RWPE1 (cell line): ENCODE data around the gene RFX3.

Source experiments
- CTCF ChIA-PET: fragments of 350-600 bp; sonication (Branson Sonifier 250); formaldehyde crosslinking; extraction: SDS; loops from one replicate; lab custom pipeline; 2021; lab: Yijun Ruan, JAX
- POLR2A ChIA-PET: fragments of 400-600 bp; formaldehyde crosslinking; extraction: SDS; loops from one replicate; lab custom pipeline; 2020; ENCODE audit warnings: antibody characterized with exemption; ENCODE audit not compliant: low non-redundant PET; lab: Yijun Ruan, JAX
- DNase-seq: peaks from one replicate; pipeline ENCODE4 v3.0.0; 2012; ENCODE audit warnings: low spot score
- H3K27ac ChIP-seq: fragments of 450-650 bp; 2 replicates; pipeline ENCODE4 v1.5.1; 2017
- TF ChIP-seq, protein P1 (sequence below): fragments of 450-650 bp; conservative IDR thresholded peaks from 2 replicates; pipeline ENCODE4 v1.5.1; 2017; ENCODE audit warnings: low read depth, mild to moderate bottlenecking

RFX3 gene

DNA sequence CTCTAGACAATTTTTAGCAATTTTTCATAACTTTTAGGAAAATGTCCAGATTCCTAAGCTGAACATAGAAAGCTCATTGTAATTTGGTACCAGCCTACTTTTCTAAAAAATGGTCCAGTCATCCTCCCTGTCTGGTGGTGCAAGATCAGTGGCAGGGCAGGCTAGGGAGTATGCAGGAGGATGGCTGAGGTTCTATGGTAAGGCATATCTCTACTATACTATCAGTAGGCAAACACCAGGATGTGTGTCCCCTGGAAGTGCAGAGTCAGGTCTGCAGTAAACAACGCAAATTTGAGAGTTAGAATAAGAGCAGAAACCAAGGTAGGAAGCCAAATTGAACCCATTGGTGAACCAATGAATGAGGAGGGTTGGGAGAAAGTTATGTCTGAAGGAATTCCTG is 22.8 kb upstream of the RFX3 start:
- CTCF ChIA-PET = no interaction called here
- DNase-seq = no peak
- TF ChIP-seq, protein P1, sequence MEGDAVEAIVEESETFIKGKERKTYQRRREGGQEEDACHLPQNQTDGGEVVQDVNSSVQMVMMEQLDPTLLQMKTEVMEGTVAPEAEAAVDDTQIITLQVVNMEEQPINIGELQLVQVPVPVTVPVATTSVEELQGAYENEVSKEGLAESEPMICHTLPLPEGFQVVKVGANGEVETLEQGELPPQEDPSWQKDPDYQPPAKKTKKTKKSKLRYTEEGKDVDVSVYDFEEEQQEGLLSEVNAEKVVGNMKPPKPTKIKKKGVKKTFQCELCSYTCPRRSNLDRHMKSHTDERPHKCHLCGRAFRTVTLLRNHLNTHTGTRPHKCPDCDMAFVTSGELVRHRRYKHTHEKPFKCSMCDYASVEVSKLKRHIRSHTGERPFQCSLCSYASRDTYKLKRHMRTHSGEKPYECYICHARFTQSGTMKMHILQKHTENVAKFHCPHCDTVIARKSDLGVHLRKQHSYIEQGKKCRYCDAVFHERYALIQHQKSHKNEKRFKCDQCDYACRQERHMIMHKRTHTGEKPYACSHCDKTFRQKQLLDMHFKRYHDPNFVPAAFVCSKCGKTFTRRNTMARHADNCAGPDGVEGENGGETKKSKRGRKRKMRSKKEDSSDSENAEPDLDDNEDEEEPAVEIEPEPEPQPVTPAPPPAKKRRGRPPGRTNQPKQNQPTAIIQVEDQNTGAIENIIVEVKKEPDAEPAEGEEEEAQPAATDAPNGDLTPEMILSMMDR = no peak
- POLR2A ChIA-PET = no interaction called here
- no peak overlapping the region for H3K27ac ChIP-seq

- H3K27ac ChIP-seq = no peak overlapping the region
- DNase-seq = no peak
- ChIA-PET POLR2A (no interaction called here), CTCF (no interaction called here)
- TF ChIP-seq, protein P1 = no peak
Measured at GRCh38 chr9:3541206-3541605, 15.4 kb upstream of the RFX3 start.

GRCh38 chr9:3534614-3535404 is 9.0 kb upstream of the RFX3 start:
- POLR2A ChIA-PET = no interaction called here
- no peak overlapping the region for H3K27ac ChIP-seq
- CTCF ChIA-PET = no interaction called here
- no peak for DNase-seq
- TF ChIP-seq, protein P1 = no peak

GRCh38 chr9:3532158-3532557 is 6.4 kb upstream of the RFX3 start:
- H3K27ac ChIP-seq = no peak overlapping the region
- TF ChIP-seq, protein P1 = no peak
- ChIA-PET CTCF (no interaction called here), POLR2A (no interaction called here)
- no peak for DNase-seq

DNA sequence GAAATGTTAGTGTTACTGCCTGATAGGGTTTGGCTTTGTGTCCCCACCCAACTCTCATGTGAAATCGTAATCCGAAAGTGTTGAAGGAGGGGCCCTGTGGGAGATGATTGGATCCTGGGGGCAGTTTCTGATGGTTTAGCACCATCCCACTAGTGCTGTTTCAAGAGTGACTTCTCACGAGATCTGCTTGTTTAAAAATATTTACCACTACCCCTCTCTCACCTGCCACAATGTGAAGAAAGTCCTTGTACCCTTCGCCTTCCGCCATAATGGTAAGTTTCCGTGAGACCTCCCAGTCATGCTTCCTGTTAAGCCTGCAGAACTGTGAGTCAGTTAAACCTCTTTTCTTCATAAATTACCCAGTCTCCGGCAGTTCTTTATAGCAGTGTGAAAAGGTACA is 2.6 kb upstream of the RFX3 start:
- CTCF ChIA-PET = no interaction called here
- POLR2A ChIA-PET = no interaction called here
- no peak overlapping the region for H3K27ac ChIP-seq
- TF ChIP-seq, protein P1 = no peak
- DNase-seq = no peak

DNA sequence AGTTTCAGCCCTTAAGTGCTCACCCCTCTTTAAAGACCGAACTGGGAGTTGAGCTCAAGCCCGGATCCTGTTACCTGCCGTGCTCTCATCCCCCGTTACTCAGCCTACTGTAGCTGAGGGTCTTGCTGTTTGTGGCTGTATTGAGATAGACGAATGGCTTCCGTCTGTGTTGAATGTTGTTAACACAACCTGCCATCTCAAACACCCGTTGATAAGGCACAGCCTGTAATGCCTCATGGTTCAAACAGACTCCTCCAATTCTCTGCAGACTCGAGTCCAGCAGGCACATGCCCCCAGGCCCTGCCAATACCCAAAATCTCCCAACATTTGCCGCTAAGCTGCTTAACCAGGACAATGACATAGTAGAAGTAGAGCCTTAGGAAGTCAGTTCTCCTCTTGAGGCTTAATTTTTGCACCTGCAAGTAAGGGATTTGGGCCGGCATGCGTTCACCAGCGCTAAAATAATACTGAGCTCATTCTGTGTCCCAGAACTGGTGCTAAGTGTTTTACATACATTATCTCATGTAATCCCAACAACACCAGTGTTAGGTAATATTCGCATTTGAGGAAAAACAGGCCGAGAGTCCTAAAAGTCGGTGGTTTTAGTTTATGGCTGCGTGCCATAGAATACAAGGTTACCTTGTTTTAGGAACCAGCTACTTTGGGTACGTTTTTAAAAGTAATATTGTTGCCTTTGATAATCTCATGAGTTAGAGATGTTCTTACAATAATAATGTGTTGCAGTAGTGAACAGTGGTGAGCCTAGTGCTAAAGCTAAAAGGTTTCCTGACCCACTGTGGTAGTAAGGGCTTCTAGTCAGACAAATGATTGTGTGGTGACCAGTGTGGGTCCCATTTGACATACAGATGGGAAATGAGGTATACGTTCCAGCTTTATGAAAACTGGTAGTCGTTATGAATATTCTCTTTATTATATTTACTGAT is 1.5 kb upstream of the RFX3 start:
- POLR2A ChIA-PET = interaction anchor here (0.5 to 0.6 kb wide), 2 partner anchors 59 to 1213 kb away, joined by 3 read pairs; no protein-coding TSS in a partner anchor
- TF ChIP-seq, protein P1 = no peak
- DNase-seq = no peak
- peak overlapping the region; percentile 98 for H3K27ac ChIP-seq
- CTCF ChIA-PET = no interaction called here
